CD4-positive, alpha-beta T cell (primary cell): ENCODE measurements around the gene ZNF804B. TPM values are rescaled to one million over a fixed set of nuclear protein-coding genes. Genes with fewer than 3 reads are reported as not detected.

Experiments used
- ATAC-seq: fragments of 200-7000 bp; cut with Tn5 transposase; one replicate; pipeline ENCODE4 v1.10.0; 2022; ENCODE audit warnings: mild to moderate bottlenecking; ENCODE audit not compliant: poor library complexity
- CTCF ChIA-PET: fragments of 350-600 bp; sonication (Branson Sonifier 250); formaldehyde crosslinking; loops from one replicate; lab custom pipeline; 2021; ENCODE audit warnings: antibody characterized with exemption, inconsistent platforms; lab: Charles Lee
- POLR2A ChIA-PET: fragments of 350-600 bp; sonication (Branson Sonifier 250); formaldehyde crosslinking; loops from one replicate; lab custom pipeline; 2021; ENCODE audit warnings: antibody characterized with exemption, inconsistent platforms; lab: Charles Lee
- DNase-seq, 14 experiments: peaks; one replicate each; pipeline ENCODE4 v3.0.0-alpha.2; 2013 to 2020; ENCODE audit warnings: mixed read lengths in 2 of 14
- H3K27ac ChIP-seq, 2 donors: one replicate each; pipeline versions ENCODE4 v1.5.1 to v1.7.0; 2013; ENCODE audit warnings: low read length in 2 of 2, low read depth in 1 of 2, mild to moderate bottlenecking in 1 of 2
- H3K27me3 ChIP-seq, 2 experiments: 1 replicate in 1 of 2; 2 replicates in 1 of 2; pipeline versions ENCODE4 v1.6.1 to v1.7.0; 2013; ENCODE audit warnings: low read length in 2 of 2, control low read depth in 1 of 2, mild to moderate bottlenecking in 1 of 2, moderate library complexity in 1 of 2; ENCODE audit not compliant: insufficient read depth in 2 of 2, control insufficient read depth in 1 of 2
- H3K36me3 ChIP-seq: one replicate; pipeline ENCODE4 v1.6.1; 2013; ENCODE audit warnings: low read length, control low read depth; ENCODE audit not compliant: insufficient read depth
- H3K4me1 ChIP-seq: one replicate; pipeline ENCODE4 v1.6.1; 2013; ENCODE audit warnings: low read length, control low read depth; ENCODE audit not compliant: insufficient read depth
- H3K4me3 ChIP-seq: one replicate; pipeline ENCODE4 v1.5.1; 2013; ENCODE audit warnings: mild to moderate bottlenecking, low read length, moderate library complexity
- H3K9me3 ChIP-seq, 2 experiments: 1 replicate in 1 of 2; 2 replicates in 1 of 2; pipeline versions ENCODE4 v1.6.1 to v1.7.0; 2013; ENCODE audit warnings: low read length in 2 of 2, mild to moderate bottlenecking in 2 of 2, control low read depth in 1 of 2, moderate library complexity in 1 of 2; ENCODE audit not compliant: control insufficient read depth in 1 of 2, insufficient read depth in 1 of 2
- H3K27ac Mint-ChIP-seq: one replicate; pipeline ENCODE4 v1.8.0; 2020; ENCODE audit warnings: mixed read lengths
- H3K27me3 Mint-ChIP-seq: one replicate; pipeline ENCODE4 v1.8.0; 2021; ENCODE audit warnings: mixed read lengths
- H3K36me3 Mint-ChIP-seq: one replicate; pipeline ENCODE4 v1.8.0; 2021; ENCODE audit warnings: low read depth, mixed read lengths
- H3K4me1 Mint-ChIP-seq: one replicate; pipeline ENCODE4 v1.8.0; 2021; ENCODE audit warnings: low read depth, mixed read lengths
- H3K4me3 Mint-ChIP-seq: one replicate; pipeline ENCODE4 v1.8.0; 2020; ENCODE audit warnings: mild to moderate bottlenecking, mixed read lengths
- H3K9me3 Mint-ChIP-seq: one replicate; pipeline ENCODE4 v1.8.0; 2020; ENCODE audit warnings: mixed read lengths
- intact Hi-C, 2 experiments: fragments of 100-400 bp; cut with DNase I in 1 of 2; cut with micrococcal nuclease in 1 of 2; formaldehyde crosslinking; loops; one replicate each; pipeline versions ENCODE4 v1.15.1 to v1.9.0; 2023 to 2025; cut with DNase I, micrococcal nuclease
- total RNA-seq, 174 experiments: library from RNA in 2 of 174; stranded (reverse) in 2 of 174; gene quantifications; one replicate each; pipeline ENCODE4 v1.2.3 and lab custom pipeline; 2021 to 2026
- TF ChIP-seq, protein P1 (sequence below): fragments of 200-600 bp; IDR thresholded peaks from one replicate; pipeline ENCODE4 v1.8.0; 2022; ENCODE audit warnings: antibody characterized with exemption, mild to moderate bottlenecking

Gene ZNF804B
- total RNA-seq, 2 experiments from 2014 or later, result not detected

DNA sequence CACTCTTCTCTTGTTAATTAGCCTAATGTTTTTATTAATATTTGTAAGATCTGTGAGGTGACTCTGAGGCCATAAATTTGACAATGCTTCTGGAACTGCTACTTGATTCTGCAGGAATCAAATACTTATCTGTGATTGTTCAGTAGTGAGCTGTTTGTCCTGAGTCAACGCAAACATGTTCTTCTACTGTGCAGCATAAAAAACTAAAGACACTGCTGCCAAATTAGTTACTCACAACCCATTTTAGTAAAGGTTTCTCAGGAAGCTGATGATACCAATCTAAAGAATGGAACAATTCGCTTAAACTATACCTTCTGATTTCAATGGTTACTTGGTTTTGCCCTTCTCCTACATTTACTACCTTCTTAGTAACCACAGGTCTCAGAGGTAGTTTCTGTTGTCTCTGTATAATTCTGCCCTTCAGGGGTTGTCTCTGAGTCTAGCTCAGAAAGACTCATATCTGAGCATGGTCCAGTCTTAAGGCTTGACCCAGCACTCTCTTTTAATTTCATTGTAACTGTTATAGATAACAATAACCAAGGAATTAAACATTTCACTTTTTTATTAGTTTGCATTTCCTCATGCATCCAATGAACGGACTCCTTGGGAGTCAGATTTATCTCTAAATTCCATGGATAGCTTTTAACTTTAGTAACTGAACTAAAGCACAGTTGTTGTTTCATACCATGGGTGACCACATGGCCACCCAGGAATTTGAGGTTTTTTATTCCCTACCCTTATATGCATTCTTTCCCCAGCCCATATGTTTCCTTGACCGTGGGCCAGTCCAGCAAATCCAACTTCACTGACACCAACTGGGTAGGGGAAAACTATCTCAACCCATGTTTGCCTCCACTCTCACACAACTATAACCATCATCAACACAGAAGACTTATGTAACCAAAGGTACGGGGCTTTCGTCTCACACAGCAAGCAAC is 345.5 kb downstream of the ZNF804B start:
- H3K27me3 Mint-ChIP-seq, result peaks cover 5% of the 10 kb centered on the region
- no peaks in the 10 kb centered on the region for H3K36me3 Mint-ChIP-seq
- no peaks in the 10 kb centered on the region for H3K9me3 Mint-ChIP-seq
- intact Hi-C loops, result no loop called here
- ATAC-seq (no peak), DNase-seq (no peak)
- H3K27ac Mint-ChIP-seq, result no peak overlapping the region
- ChIA-PET CTCF (no interaction called here), POLR2A (no interaction called here)
- TF ChIP-seq, protein P1, sequence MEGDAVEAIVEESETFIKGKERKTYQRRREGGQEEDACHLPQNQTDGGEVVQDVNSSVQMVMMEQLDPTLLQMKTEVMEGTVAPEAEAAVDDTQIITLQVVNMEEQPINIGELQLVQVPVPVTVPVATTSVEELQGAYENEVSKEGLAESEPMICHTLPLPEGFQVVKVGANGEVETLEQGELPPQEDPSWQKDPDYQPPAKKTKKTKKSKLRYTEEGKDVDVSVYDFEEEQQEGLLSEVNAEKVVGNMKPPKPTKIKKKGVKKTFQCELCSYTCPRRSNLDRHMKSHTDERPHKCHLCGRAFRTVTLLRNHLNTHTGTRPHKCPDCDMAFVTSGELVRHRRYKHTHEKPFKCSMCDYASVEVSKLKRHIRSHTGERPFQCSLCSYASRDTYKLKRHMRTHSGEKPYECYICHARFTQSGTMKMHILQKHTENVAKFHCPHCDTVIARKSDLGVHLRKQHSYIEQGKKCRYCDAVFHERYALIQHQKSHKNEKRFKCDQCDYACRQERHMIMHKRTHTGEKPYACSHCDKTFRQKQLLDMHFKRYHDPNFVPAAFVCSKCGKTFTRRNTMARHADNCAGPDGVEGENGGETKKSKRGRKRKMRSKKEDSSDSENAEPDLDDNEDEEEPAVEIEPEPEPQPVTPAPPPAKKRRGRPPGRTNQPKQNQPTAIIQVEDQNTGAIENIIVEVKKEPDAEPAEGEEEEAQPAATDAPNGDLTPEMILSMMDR, result no peak
- no peaks in the 10 kb centered on the region for H3K9me3 ChIP-seq
- H3K27ac ChIP-seq, result no peak overlapping the region
- H3K4me1 ChIP-seq, result no peaks in the 10 kb centered on the region
- no peak overlapping the region for H3K4me3 Mint-ChIP-seq
- no peaks in the 10 kb centered on the region for H3K36me3 ChIP-seq
- H3K4me1 Mint-ChIP-seq, result no peaks in the 10 kb centered on the region
- no peaks in the 10 kb centered on the region for H3K27me3 ChIP-seq
- no peak overlapping the region for H3K4me3 ChIP-seq

DNA sequence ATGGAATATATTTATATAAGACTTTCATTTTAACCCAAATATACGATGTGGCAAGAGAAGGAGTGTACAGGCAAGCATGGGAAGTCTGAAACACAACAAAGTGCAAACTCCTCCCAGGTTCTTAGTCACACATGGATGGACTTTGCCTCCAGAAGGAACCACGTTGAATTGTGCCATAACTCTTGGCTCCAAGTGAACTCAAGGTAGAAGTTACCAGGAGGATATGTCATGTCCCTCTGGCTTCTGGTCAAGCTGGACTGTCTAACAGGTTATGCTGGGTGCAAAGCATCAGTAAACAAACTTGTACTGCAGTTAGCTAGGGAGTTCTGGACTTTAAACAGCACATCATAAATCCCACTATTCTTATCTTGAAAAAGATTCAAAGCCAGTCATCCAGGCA is 364.4 kb downstream of the ZNF804B start:
- no peaks in the 10 kb centered on the region for H3K4me1 Mint-ChIP-seq
- ChIA-PET CTCF (no interaction called here), POLR2A (no interaction called here)
- no peaks in the 10 kb centered on the region for H3K36me3 Mint-ChIP-seq
- no peaks in the 10 kb centered on the region for H3K9me3 Mint-ChIP-seq
- no peaks in the 10 kb centered on the region for H3K27me3 ChIP-seq
- TF ChIP-seq, protein P1, result no peak
- intact Hi-C loops, result no loop called here
- H3K36me3 ChIP-seq, result no peaks in the 10 kb centered on the region
- no peak overlapping the region for H3K27ac ChIP-seq
- no peak overlapping the region for H3K4me3 ChIP-seq
- H3K27ac Mint-ChIP-seq, result no peak overlapping the region
- ATAC-seq (no peak), DNase-seq (no peak)
- H3K9me3 ChIP-seq, result no peaks in the 10 kb centered on the region
- no peaks in the 10 kb centered on the region for H3K4me1 ChIP-seq
- no peak overlapping the region for H3K4me3 Mint-ChIP-seq
- H3K27me3 Mint-ChIP-seq, result no peaks in the 10 kb centered on the region

DNA sequence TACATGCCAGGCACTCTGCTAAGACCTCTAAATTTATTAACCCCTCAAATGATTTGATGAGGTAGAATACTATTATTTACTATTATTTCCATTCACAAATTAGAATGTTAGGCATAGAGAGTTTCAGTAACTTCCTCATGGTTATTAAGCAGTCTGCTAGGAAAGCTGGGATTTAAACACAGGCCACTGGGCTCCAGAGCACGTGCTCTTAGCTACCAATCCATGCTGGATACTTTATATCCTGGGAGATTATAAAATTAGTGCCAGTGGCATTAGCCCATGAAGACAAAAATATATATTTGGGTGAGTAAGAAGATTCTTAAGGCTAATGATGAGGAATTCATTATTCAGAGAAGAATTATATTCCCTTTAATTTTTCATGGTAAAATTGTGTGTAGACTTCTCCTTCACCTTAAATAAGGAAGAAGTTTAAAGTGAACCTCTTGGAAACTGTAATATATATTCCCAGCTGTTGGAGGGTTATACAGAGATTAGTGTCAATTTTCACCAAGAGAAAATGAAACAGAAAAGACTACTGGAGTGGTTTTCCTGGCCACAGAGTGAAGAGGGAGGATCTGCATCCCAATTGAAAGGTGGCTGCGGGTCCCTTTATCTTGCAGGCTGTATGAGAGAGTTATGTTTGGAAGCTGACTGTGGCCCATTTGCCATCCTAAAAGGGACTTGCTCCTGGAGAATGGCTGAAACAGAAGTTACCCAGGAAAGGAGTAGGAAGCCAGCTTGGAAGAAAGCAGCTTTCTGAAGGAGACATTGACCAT is 370.3 kb downstream of the ZNF804B start:
- no peak overlapping the region for H3K27ac ChIP-seq
- no peaks in the 10 kb centered on the region for H3K36me3 ChIP-seq
- H3K4me3 Mint-ChIP-seq, result no peak overlapping the region
- H3K4me3 ChIP-seq, result no peak overlapping the region
- no peaks in the 10 kb centered on the region for H3K27me3 ChIP-seq
- CTCF ChIA-PET, result no interaction called here
- intact Hi-C loops, result no loop called here
- POLR2A ChIA-PET, result no interaction called here
- no peaks in the 10 kb centered on the region for H3K9me3 ChIP-seq
- H3K9me3 Mint-ChIP-seq, result no peaks in the 10 kb centered on the region
- DNase-seq (no peak), ATAC-seq (no peak)
- no peak overlapping the region for H3K27ac Mint-ChIP-seq
- TF ChIP-seq, protein P1, result no peak
- no peaks in the 10 kb centered on the region for H3K4me1 Mint-ChIP-seq
- no peaks in the 10 kb centered on the region for H3K27me3 Mint-ChIP-seq
- no peaks in the 10 kb centered on the region for H3K4me1 ChIP-seq
- no peaks in the 10 kb centered on the region for H3K36me3 Mint-ChIP-seq
